CD4-positive, alpha-beta T cell treated with Interleukin-12 subunit alpha and Interleukin-12 subunit beta, for 1 hour (primary cell): Measurements from ENCODE around the gene SLIRP.
A peak's percentile ranks its signal among the peaks of the same experiment; 100 is the strongest.
"Not testable (repeated sequence)": the region's sequence is repeated elsewhere in the genome, so short reads cannot be mapped to it uniquely, and the experiment has no call there.

Source experiments
- DNase-seq: peaks from one replicate; pipeline ENCODE4 v3.0.0-alpha.2; 2020

SLIRP gene

GRCh38 chr14:77707724-77708408 lies at the start of gene SLIRP, which contains the start of gene ALKBH1:
Gene SLIRP, plus strand, starts transcription at chr14:77708103. Its CDS starts 9 bp downstream, at chr14:77708112.
Gene ALKBH1, minus strand, starts transcription at chr14:77708023. Its CDS starts 19 bp downstream, at chr14:77708004.
- peak; percentile 90 for DNase-seq

- DNase-seq = no peak
Observed at GRCh38 chr14:77659831-77660230, 48.1 kb upstream of the SLIRP start.

- no peak for DNase-seq
Observed at GRCh38 chr14:77660754-77661153, 47.1 kb upstream of the SLIRP start.

GRCh38 chr14:77661562-77661961 lies 46.3 kb upstream of the SLIRP start:
- not testable (repeated sequence) for DNase-seq

- no peak for DNase-seq
Observed at GRCh38 chr14:77663293-77663692, 44.6 kb upstream of the SLIRP start.

- no peak for DNase-seq
Observed at GRCh38 chr14:77667331-77667730, 40.6 kb upstream of the SLIRP start.

- DNase-seq = no peak
Observed at GRCh38 chr14:77673193-77673592, 34.7 kb upstream of the SLIRP start.

GRCh38 chr14:77674931-77675330 lies 33.0 kb upstream of the SLIRP start:
- DNase-seq = no peak

- no peak for DNase-seq
Observed at GRCh38 chr14:77681196-77682157, 26.4 kb upstream of the SLIRP start.

GRCh38 chr14:77682158-77682553 lies 25.7 kb upstream of the SLIRP start:
- no peak for DNase-seq

GRCh38 chr14:77691259-77691658 lies 16.6 kb upstream of the SLIRP start:
- no peak for DNase-seq

- peak; percentile 27 for DNase-seq
Observed at GRCh38 chr14:77707355-77707723, 564 bp upstream of the SLIRP start.

GRCh38 chr14:77708749-77709148 lies 846 bp downstream of the SLIRP start:
- DNase-seq = no peak

- no peak for DNase-seq
Observed at GRCh38 chr14:77709412-77709811, 1.5 kb downstream of the SLIRP start.

- no peak for DNase-seq
Observed at GRCh38 chr14:77710364-77710763, 2.5 kb downstream of the SLIRP start.

- no peak for DNase-seq
Observed at GRCh38 chr14:77714926-77715325, 7.0 kb downstream of the SLIRP start.

- no peak for DNase-seq
Observed at GRCh38 chr14:77717608-77718305, 9.9 kb downstream of the SLIRP start.

- DNase-seq = no peak
Observed at GRCh38 chr14:77721437-77721836, 13.5 kb downstream of the SLIRP start.

- DNase-seq = no peak
Observed at GRCh38 chr14:77722301-77722700, 14.4 kb downstream of the SLIRP start.

- no peak for DNase-seq
Observed at GRCh38 chr14:77730976-77731497, 23.1 kb downstream of the SLIRP start.

GRCh38 chr14:77738559-77739250 lies 30.8 kb downstream of the SLIRP start:
- peak; percentile 14 for DNase-seq

- DNase-seq = no peak
Observed at GRCh38 chr14:77741438-77741837, 33.5 kb downstream of the SLIRP start.
